Measurements from ENCODE around the gene NTF3. TPM values are rescaled to one million over a fixed set of nuclear protein-coding genes. Genes with fewer than 3 reads are reported as not detected.

The NTF3 gene
- total and polyA plus RNA-seq, 9 donors, result 3.2 to 15.9 (median 9.4) TPM

DNA sequence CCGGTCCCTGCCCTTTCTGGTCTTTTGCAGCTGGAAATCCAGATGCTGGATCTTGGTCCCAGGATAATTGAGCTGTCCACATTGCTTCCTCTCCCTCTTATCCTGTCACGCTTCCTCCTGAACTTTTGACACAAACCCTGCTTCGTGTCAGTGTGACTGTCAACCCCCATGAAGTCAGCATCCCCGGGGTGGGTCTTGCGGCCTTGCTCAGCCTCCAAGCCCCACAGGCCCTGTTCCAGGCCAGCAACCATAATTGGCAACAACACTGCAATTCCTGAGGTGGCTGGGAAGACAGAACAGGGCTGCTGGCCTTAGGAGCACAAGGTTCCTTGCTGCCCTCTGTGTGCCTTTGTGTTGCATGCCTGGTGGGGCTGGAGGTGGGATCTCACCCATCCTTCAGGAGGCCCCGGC lies 74.9 kb downstream of the NTF3 start:
- Histone ChIP-seq H3K4me3 (no peak overlapping the region), H3K9me3 (no peaks in the 10 kb centered on the region), H3K27ac (no peak overlapping the region), H3K4me1 (ENCODE audit: insufficient read depth) (no peaks in the 10 kb centered on the region), H3K27me3 (no peaks in the 10 kb centered on the region), H3K36me3 (no peaks in the 10 kb centered on the region)
- DNase-seq, result peak in 1 of 5 donors; percentile 6
- intact Hi-C loops (cut with DNase I), result no loop called here
- no peak for TF ChIP-seq POLR2A (IDR thresholded peaks at IDR 0.05)
- TF ChIP-seq, protein P1, sequence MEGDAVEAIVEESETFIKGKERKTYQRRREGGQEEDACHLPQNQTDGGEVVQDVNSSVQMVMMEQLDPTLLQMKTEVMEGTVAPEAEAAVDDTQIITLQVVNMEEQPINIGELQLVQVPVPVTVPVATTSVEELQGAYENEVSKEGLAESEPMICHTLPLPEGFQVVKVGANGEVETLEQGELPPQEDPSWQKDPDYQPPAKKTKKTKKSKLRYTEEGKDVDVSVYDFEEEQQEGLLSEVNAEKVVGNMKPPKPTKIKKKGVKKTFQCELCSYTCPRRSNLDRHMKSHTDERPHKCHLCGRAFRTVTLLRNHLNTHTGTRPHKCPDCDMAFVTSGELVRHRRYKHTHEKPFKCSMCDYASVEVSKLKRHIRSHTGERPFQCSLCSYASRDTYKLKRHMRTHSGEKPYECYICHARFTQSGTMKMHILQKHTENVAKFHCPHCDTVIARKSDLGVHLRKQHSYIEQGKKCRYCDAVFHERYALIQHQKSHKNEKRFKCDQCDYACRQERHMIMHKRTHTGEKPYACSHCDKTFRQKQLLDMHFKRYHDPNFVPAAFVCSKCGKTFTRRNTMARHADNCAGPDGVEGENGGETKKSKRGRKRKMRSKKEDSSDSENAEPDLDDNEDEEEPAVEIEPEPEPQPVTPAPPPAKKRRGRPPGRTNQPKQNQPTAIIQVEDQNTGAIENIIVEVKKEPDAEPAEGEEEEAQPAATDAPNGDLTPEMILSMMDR (IDR thresholded peaks at IDR 0.05), result no peak
- no peak for TF ChIP-seq EP300 (IDR thresholded peaks at IDR 0.05)
- 55 to 63% (median 57%) methylated on average over 6 of the region's 6 CpGs for WGBS, 3 donors

DNA sequence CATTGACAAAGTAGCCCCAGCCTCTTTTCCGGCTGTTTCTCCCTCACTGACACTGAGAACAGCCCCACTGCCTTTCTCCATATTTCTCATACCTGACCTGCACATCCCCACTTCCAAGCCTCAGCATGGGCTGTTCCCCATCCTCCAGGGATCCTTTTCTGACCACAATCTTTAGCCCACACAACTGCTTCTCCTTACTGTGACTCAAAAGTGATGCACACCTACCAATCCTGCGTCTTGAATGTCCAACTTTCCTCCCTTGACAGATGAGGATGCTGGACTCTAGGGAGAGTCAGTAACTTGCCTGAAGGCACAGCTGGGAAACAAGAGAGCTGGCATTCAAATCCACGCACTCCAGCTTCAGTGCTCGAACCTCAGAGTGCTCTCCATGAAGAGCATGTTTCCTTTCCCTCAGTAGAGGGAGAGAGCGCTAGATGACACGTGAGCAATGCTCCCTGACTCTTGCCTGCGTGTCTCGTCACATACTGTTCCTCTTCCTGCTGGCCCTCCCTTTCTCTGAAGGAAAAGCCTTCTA lies 75.6 kb downstream of the NTF3 start:
- intact Hi-C loops (cut with DNase I), result no loop called here
- 93 to 95% (median 94%) methylated on average over 8 of the region's 8 CpGs for WGBS, 3 donors
- H3K36me3 ChIP-seq, result no peaks in the 10 kb centered on the region

DNA sequence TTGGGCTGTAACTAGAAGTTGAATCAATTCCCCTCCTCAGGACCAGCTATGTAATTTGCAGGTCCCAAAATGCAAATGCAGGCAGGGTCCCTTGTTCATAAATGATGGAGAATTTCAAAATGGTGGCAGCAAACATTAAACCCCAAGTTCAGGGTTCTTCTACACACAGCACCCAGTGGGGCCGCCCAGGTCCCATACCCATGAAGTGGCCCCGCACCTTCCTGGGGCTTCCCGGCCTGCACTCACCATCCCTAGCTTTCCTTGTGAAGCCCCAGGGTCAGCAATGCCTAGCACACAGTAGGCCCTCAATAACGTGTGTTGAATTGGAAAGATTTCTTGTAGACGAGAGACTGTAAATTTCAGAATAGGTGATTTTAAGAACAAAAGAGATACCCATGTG lies 76.0 kb downstream of the NTF3 start:
- WGBS, 3 donors, result 92 to 94% (median 93%) methylated on average over 5 of the region's 5 CpGs
- no peaks in the 10 kb centered on the region for H3K9me3 ChIP-seq
- no peak overlapping the region for H3K27ac ChIP-seq
- no peak overlapping the region for H3K4me3 ChIP-seq
- H3K27me3 ChIP-seq, result no peaks in the 10 kb centered on the region
- no peak for DNase-seq
- intact Hi-C loops (cut with DNase I), result no loop called here
- H3K4me1 ChIP-seq (ENCODE audit: insufficient read depth), result peaks cover 8% of the 10 kb centered on the region
- H3K36me3 ChIP-seq, result no peaks in the 10 kb centered on the region
- TF ChIP-seq, protein P1 (IDR thresholded peaks at IDR 0.05), result no peak
- TF ChIP-seq POLR2A (IDR thresholded peaks at IDR 0.05), result no peak
- TF ChIP-seq EP300 (IDR thresholded peaks at IDR 0.05), result no peak

More for the DNA sequence above, 75.6 kb downstream of the NTF3 start:
- no peaks in the 10 kb centered on the region for H3K9me3 ChIP-seq
- H3K4me1 ChIP-seq (ENCODE audit: insufficient read depth), result peaks cover 4% of the 10 kb centered on the region
- no peak for DNase-seq
- no peak overlapping the region for H3K27ac ChIP-seq
- TF ChIP-seq, protein P1 (IDR thresholded peaks at IDR 0.05), result no peak
- no peak for TF ChIP-seq EP300 (IDR thresholded peaks at IDR 0.05)
- no peak for TF ChIP-seq POLR2A (IDR thresholded peaks at IDR 0.05)
- H3K27me3 ChIP-seq, result no peaks in the 10 kb centered on the region
- H3K4me3 ChIP-seq, result no peak overlapping the region

DNA sequence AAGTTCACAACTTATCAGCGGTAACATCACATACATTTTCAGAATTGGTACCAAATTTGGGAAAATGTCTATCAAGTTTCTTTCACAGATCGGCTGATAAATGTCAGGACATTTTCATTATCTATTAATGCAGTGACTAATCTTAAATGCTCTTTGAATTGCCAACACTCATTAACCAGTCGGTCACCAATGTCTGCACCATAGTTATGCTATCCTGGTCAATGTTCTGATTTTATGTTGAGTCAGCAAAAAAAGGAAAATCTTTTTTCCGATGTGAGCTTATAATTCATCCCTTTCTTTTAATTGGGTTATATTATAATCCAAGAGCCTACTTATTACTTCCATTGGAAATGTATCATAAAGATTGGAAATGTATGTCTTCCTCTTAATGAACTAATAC lies 77.2 kb downstream of the NTF3 start:
- Histone ChIP-seq H3K4me1 (ENCODE audit: insufficient read depth) (peaks cover 10% of the 10 kb centered on the region), H3K9me3 (no peaks in the 10 kb centered on the region), H3K27me3 (no peaks in the 10 kb centered on the region), H3K36me3 (no peaks in the 10 kb centered on the region), H3K4me3 (no peak overlapping the region), H3K27ac (no peak overlapping the region)
- no peak for TF ChIP-seq POLR2A (IDR thresholded peaks at IDR 0.05)
- TF ChIP-seq, protein P1 (IDR thresholded peaks at IDR 0.05), result no peak
- TF ChIP-seq EP300 (IDR thresholded peaks at IDR 0.05), result no peak
- intact Hi-C loops (cut with DNase I), result no loop called here
- DNase-seq, result no peak
- WGBS, 3 donors, result 96 to 97% (median 97%) methylated on average over 4 of the region's 4 CpGs
